ENCODE measurements around the gene XRCC6. TPM values are rescaled to one million over a fixed set of nuclear protein-coding genes. Genes with fewer than 3 reads are reported as not detected.

Gene XRCC6
- total and polyA plus RNA-seq, 2 of the 13 experiments (the other 11 are each of a cell fraction or from before 2014, with no cell fraction given), result 124 to 625 TPM

GRCh38 chr22:41682033-41682807, 61.1 kb downstream of the XRCC6 start (continued):
- TF ChIP-seq PRDM4 (CRISPR knock-in tag; IDR thresholded peaks at IDR 0.05; ENCODE audit: borderline replicate concordance) (0 out of 2 replicates have a peak, but pooled peaks have one; percentile 68), TFDP2 (CRISPR knock-in tag; IDR thresholded peaks at IDR 0.05) (no peak), ZBTB40 (IDR thresholded peaks at IDR 0.05) (peak; percentile 77), ZBTB40 (CRISPR knock-in tag; IDR thresholded peaks at IDR 0.05) (0 out of 2 replicates have a peak, but pooled peaks have one; percentile 37), XBP1 (CRISPR knock-in tag; IDR thresholded peaks at IDR 0.05) (no peak), THAP9 (CRISPR knock-in tag; IDR thresholded peaks at IDR 0.05; ENCODE audit: borderline replicate concordance) (peak; percentile 58; the same call in 1 of the 2 replicates), SNRNP70 (IDR thresholded peaks at IDR 0.05; ENCODE audit: low read depth, low read length) (no peak), ZBTB42 (CRISPR knock-in tag; IDR thresholded peaks at IDR 0.05) (no peak), ZNF691 (CRISPR knock-in tag; IDR thresholded peaks at IDR 0.05; ENCODE audit: borderline replicate concordance, low read depth) (peak; percentile 63; the same call in 1 of the 2 replicates), ZNF768 (CRISPR knock-in tag; IDR thresholded peaks at IDR 0.05) (no peak)
